Measurements from ENCODE around the gene SNED1.
"Not testable (repeated sequence)": the region's sequence is repeated elsewhere in the genome, so short reads cannot be mapped to it uniquely, and the experiment has no call there.

Gene SNED1

GRCh38 chr2:241088376-241088775 is 90.0 kb downstream of the SNED1 start:
- DNase-seq = no peak

- DNase-seq = no peak
These were observed 90.6 kb downstream of the SNED1 start for GRCh38 chr2:241088791-241089732.

GRCh38 chr2:241091201-241091600 is 92.8 kb downstream of the SNED1 start:
- no peak for DNase-seq

GRCh38 chr2:241091734-241092445 is 93.5 kb downstream of the SNED1 start:
- DNase-seq = no peak

- DNase-seq = peak; percentile 8
These were observed 94.3 kb downstream of the SNED1 start for GRCh38 chr2:241092677-241093076.

GRCh38 chr2:241093133-241093781 is 94.8 kb downstream of the SNED1 start:
- DNase-seq = not testable (repeated sequence)

GRCh38 chr2:241094172-241094571 is 95.8 kb downstream of the SNED1 start:
- DNase-seq = no peak

- no peak for DNase-seq
These were observed 96.6 kb downstream of the SNED1 start for GRCh38 chr2:241094924-241095420.

GRCh38 chr2:241095594-241096290 is 97.3 kb downstream of the SNED1 start:
- no peak for DNase-seq

- DNase-seq = no peak
These were observed 98.6 kb downstream of the SNED1 start for GRCh38 chr2:241096979-241097378.

GRCh38 chr2:241099246-241099645 is 100.8 kb downstream of the SNED1 start:
- no peak for DNase-seq

GRCh38 chr2:241102239-241102803 is 103.9 kb downstream of the SNED1 start, which contains the start of gene MTERF4:
Gene MTERF4 (minus strand): TSS chr2:241102287. CDS start chr2:241102273, 14 bp downstream.
- peak; percentile 79 for DNase-seq

- no peak for DNase-seq
These were observed 104.8 kb downstream of the SNED1 start for GRCh38 chr2:241103176-241103595.

- DNase-seq = not testable (repeated sequence)
These were observed 106.2 kb downstream of the SNED1 start for GRCh38 chr2:241104611-241105010.

GRCh38 chr2:241105641-241106040 is 107.2 kb downstream of the SNED1 start:
- no peak for DNase-seq

- no peak for DNase-seq
These were observed 108.8 kb downstream of the SNED1 start for GRCh38 chr2:241107031-241107783.

- DNase-seq = no peak
These were observed 110.1 kb downstream of the SNED1 start for GRCh38 chr2:241108271-241109209.

GRCh38 chr2:241109210-241110088 is 111.0 kb downstream of the SNED1 start:
- DNase-seq = no peak
